Osteocyte (in vitro differentiated cells): Measurements from ENCODE around the gene EXOC6B. TPM values are rescaled to one million over a fixed set of nuclear protein-coding genes. Genes with fewer than 3 reads are reported as not detected.

Experiments
- DNase-seq: peaks from one replicate; pipeline ENCODE4 v3.0.0; 2021; ENCODE audit warnings: mixed read lengths; ENCODE audit not compliant: unreplicated experiment; ENCODE audit errors: extremely low spot score
- H3K27ac Mint-ChIP-seq: one replicate; pipeline ENCODE4 v1.8.0; 2021; ENCODE audit warnings: mild to moderate bottlenecking, mixed read lengths; ENCODE audit not compliant: unreplicated experiment
- H3K27me3 Mint-ChIP-seq: one replicate; pipeline ENCODE4 v1.8.0; 2021; ENCODE audit warnings: mixed read lengths; ENCODE audit not compliant: unreplicated experiment
- H3K36me3 Mint-ChIP-seq: one replicate; pipeline ENCODE4 v1.8.0; 2021; ENCODE audit warnings: mixed read lengths; ENCODE audit not compliant: unreplicated experiment
- H3K4me1 Mint-ChIP-seq: one replicate; pipeline ENCODE4 v1.8.0; 2021; ENCODE audit warnings: mixed read lengths; ENCODE audit not compliant: unreplicated experiment
- H3K4me3 Mint-ChIP-seq: one replicate; pipeline ENCODE4 v1.8.0; 2021; ENCODE audit warnings: mild to moderate bottlenecking, moderate library complexity, mixed read lengths; ENCODE audit not compliant: unreplicated experiment
- H3K9me3 Mint-ChIP-seq: one replicate; pipeline ENCODE4 v1.8.0; 2021; ENCODE audit warnings: mixed read lengths; ENCODE audit not compliant: unreplicated experiment
- CTCF ChIP-seq: fragments of 200-600 bp; sonication (generic); IDR thresholded peaks from 2 replicates; pipeline ENCODE4 v1.5.0; 2021; ENCODE audit warnings: antibody characterized with exemption, mild to moderate bottlenecking, moderate library complexity
- total RNA-seq: library from RNA; stranded (reverse); gene quantifications from 2 replicates; pipeline ENCODE4 v1.2.1, GENCODE V29; 2021

Gene EXOC6B
- total RNA-seq, 1 donor from 2014 or later: 33.8 TPM

GRCh38 chr2:72770879-72771461 lies 54.9 kb downstream of the EXOC6B start:
- H3K4me3 Mint-ChIP-seq: no peak overlapping the region
- peaks cover 3% of the 10 kb centered on the region for H3K36me3 Mint-ChIP-seq

GRCh38 chr2:72765997-72766609 lies 59.7 kb downstream of the EXOC6B start:
- H3K27ac Mint-ChIP-seq: no peak overlapping the region
- no peak for TF ChIP-seq CTCF
- H3K27me3 Mint-ChIP-seq: no peaks in the 10 kb centered on the region
- no peak for DNase-seq
- H3K4me1 Mint-ChIP-seq: no peaks in the 10 kb centered on the region
- peaks cover 14% of the 10 kb centered on the region for H3K9me3 Mint-ChIP-seq
- H3K4me3 Mint-ChIP-seq: no peak overlapping the region
- H3K36me3 Mint-ChIP-seq: peaks cover 14% of the 10 kb centered on the region

More at GRCh38 chr2:72770879-72771461, 54.9 kb downstream of the EXOC6B start:
- no peaks in the 10 kb centered on the region for H3K9me3 Mint-ChIP-seq
- H3K27me3 Mint-ChIP-seq: no peaks in the 10 kb centered on the region
- no peak overlapping the region for H3K27ac Mint-ChIP-seq
- no peaks in the 10 kb centered on the region for H3K4me1 Mint-ChIP-seq
- TF ChIP-seq CTCF: peak; percentile 91
- DNase-seq: no peak

GRCh38 chr2:72762276-72762675 lies 63.6 kb downstream of the EXOC6B start:
- peaks cover 22% of the 10 kb centered on the region for H3K9me3 Mint-ChIP-seq
- H3K27me3 Mint-ChIP-seq: no peaks in the 10 kb centered on the region
- peaks cover 32% of the 10 kb centered on the region for H3K36me3 Mint-ChIP-seq
- no peak overlapping the region for H3K4me3 Mint-ChIP-seq
- no peak for DNase-seq
- no peaks in the 10 kb centered on the region for H3K4me1 Mint-ChIP-seq
- TF ChIP-seq CTCF: no peak
- H3K27ac Mint-ChIP-seq: no peak overlapping the region

GRCh38 chr2:72759755-72760154 lies 66.1 kb downstream of the EXOC6B start:
- H3K4me3 Mint-ChIP-seq: no peak overlapping the region
- DNase-seq: no peak
- H3K27me3 Mint-ChIP-seq: no peaks in the 10 kb centered on the region
- peaks cover 22% of the 10 kb centered on the region for H3K9me3 Mint-ChIP-seq
- no peak overlapping the region for H3K27ac Mint-ChIP-seq
- TF ChIP-seq CTCF: no peak
- peaks cover 29% of the 10 kb centered on the region for H3K36me3 Mint-ChIP-seq
- H3K4me1 Mint-ChIP-seq: no peaks in the 10 kb centered on the region

- no peak for TF ChIP-seq CTCF
- Mint-ChIP-seq H3K27ac (no peak overlapping the region), H3K27me3 (no peaks in the 10 kb centered on the region), H3K4me1 (no peaks in the 10 kb centered on the region), H3K36me3 (peaks cover 23% of the 10 kb centered on the region), H3K9me3 (peaks cover 13% of the 10 kb centered on the region), H3K4me3 (no peak overlapping the region)
- no peak for DNase-seq
These were observed 68.6 kb downstream of the EXOC6B start for GRCh38 chr2:72757177-72757775.
